GM18868 (cell line): ENCODE results near the gene MRTFA.
"Not testable (repeated sequence)": the region's sequence is repeated elsewhere in the genome, so short reads cannot be mapped to it uniquely, and the experiment has no call there.

ENCODE experiments used
- ATAC-seq: cut with Tn5 transposase; IDR thresholded peaks from one replicate; pipeline ENCODE4 v1.9.1; 2021; ENCODE audit warnings: mild to moderate bottlenecking, moderate library complexity; ENCODE audit not compliant: unreplicated experiment

MRTFA gene

DNA sequence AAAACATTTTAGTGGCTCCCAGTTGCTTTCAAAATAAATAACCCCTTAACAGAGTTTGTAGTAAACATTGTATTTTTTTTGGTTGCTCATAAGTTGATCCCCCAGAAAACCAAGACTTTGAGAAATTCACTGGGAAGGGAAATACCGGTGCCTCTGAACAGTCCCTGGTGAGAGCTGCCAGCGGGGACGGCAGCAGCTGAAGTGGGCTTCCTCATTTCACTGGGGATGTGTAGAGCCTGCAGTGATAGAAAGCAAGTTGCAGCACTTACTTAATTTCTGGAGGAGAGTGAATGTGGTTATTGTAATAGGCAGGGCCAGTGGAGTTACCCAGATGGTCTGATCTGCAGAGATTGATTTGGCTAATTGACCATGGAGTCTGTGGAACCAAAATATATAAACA is 24.2 kb upstream of the MRTFA start:
- ATAC-seq: no peak

DNA sequence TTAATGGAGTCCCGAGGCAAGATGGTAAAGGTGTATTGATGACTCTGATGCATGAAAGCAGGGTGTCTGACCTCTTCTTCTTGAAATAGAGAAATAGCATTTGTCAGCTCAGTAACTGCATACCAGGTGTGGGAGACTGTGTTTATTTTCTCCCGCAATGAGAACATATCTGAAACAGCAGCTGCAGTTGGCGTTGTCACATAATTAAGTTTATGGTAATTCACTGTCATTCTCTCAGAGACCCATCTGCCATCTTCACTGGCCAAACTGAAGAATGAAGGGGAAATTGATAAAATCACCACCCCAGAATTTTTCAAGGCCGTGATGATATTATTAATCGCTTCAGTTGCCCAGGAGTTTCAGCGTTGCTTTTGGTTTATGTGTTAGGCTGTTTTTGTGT is 22.6 kb upstream of the MRTFA start:
- no peak for ATAC-seq

DNA sequence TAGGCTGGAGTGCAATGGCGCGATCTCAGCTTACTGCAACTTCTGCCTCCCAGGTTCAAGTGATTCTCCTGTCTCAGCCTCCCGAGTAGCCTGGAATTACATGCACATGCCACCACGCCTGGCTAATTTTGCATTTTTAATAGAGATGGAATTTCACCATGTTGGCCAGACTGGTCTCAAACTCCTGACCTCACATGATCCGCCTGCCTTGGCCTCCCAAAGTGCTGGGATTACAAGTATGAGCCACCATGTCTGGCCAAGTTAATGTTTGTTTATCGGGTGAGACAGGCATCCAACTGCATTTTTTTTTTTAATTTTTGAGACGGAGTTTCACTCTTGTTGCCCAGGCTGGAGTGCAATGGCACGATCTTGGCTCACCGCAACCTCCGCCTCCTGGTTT is 20.1 kb upstream of the MRTFA start:
- not testable (repeated sequence) for ATAC-seq

DNA sequence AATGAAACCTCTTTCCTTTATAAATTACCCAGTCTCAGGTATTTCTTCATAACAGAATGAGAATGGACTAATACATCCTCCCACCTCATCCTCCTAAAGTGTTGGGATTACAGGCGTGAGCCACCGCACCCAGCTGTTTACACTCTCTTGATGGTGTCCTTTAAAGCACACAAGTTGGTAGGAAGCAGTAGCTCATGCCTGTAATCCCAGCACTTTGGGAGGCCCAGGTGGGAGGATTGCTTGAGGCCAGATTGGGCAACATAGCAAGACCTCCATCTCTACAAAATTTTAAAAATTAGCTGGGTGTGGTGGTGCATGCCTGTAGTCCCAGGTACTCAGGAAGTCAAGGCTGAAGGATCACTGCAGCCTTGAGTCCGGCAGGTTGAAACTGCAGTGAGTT is 19.4 kb upstream of the MRTFA start:
- not testable (repeated sequence) for ATAC-seq

DNA sequence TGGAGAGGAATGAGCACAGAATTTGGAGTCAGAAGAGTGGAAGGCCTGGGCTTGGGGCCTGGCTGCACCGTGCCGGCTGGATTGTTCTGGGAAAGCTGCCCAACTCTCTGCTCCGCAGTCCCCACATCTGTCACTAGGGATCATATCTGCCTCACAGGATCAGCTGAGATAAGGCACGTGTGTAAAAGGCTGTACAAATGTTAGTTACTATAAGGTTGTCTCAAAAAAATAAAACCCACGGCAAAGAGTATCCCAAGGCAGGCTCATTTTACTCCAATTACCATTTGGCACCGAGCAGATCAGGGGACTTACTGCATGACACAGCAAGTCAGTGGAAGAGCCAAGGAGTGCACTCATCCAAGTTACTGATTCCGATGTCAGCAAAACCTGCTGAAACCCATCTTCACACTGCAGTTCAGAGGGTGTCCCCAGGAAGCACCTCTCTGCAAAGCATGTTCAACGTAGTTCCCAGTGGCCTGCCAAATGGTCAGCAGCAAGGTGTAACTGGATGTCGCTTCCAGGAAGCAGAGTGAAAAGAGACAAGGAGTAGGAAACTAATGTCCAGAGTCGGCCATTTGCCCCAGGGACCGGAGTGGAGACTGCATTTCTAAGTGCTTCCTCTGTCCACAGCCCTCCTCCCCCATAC is 18.1 kb upstream of the MRTFA start:
- ATAC-seq: no peak

DNA sequence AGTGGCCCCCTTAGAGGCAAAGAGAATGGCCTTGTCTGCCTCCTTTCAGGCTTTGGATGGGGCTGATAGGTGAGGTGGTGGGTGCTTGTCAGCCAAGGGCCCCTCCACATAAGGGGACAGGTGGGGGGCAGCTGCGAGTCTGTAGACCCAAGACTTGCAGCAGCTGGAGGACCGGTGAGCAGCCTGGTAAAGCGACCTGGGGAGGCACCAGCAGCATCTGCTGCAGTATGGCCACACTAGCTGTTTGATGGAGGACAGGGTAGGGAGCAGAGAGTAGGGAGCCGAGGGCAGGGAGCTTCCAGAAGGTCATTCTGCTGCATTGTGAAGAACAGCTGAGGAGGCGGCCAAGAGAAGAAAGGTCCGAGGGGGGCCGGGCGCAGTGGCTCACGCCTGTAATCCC is 16.8 kb upstream of the MRTFA start:
- no peak for ATAC-seq

DNA sequence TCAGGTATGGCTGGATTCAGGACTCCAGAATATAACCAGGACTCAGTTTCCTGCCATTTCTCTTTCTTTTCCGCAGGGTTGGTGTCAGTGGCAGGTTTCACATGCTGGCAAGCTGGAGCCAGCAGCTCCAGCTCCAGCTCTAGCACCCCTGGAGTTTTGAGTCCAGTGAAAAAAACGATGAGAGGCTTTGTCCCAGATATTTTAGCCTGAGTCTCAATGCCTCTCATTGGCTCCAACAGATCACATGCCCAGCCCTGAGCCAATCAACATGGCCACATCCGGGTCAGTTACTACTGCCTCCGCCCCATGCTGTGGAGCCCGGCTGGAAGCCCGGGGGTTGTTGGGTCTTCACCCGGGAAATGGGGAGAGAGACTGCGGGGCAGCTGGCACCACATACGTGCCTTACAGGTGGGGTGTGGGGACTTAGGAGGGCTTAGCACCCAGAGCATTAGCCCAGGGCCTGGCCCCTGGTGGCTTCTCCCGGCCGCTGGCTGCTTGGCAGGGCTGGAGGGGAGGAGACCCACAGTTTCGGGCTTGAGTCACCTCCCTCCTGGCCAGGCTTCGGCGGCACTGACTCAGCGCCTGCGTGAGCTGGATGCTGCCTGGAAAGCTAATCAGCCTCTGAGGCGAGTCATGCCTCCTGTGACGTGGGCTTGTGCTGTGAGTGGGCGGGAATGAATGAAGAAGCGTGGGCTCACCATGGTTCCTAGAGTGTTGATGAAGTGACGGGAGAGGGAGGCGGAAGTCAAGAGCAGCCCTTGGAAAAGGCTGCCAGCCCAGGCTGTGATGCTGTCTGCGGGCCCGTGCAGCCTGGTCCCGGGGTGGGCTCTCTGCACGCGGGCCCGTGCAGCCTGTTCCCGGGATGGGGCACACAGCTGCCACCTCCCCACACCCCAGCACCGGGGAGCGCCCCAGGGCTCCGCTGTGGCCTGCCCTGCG is 15.3 kb upstream of the MRTFA start:
- ATAC-seq: no peak

DNA sequence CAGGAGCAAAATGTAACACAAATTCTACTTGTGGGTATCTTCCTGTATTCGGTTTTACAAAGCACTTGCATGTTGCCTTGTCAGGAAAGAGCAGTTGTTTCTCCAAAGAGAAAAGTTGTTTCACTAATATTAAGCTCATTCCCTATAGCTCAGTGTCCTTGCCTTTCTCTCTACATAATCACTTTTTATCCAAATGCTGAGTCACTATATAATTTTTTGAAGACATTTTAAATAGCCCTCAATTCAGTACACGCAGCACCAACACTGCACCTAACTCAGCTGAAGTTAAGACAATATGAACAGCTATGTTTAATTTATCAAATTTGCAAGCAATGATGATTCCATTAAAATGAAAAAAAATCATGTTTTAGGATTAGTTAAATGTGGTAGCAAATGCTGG is 14.5 kb upstream of the MRTFA start:
- ATAC-seq: no peak

DNA sequence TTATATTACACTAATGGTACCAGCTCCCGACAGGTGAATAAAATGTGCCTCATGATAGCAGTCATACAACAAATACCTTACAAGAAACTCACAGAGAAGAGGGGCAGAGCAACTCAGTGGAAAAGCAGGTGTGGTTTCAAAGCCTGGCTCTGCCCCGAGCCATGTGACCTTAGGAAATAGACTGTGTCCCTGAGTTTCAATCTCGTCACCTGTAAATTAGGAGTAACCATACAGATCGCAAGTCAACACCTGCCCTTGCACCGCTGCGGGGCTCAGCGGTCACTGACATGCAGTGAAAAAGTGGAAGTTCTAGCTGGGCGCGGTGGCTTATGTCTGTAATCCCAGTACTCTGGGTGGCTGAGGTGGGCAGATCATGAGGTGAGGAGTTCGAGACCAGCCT is 11.9 kb upstream of the MRTFA start:
- no peak for ATAC-seq

DNA sequence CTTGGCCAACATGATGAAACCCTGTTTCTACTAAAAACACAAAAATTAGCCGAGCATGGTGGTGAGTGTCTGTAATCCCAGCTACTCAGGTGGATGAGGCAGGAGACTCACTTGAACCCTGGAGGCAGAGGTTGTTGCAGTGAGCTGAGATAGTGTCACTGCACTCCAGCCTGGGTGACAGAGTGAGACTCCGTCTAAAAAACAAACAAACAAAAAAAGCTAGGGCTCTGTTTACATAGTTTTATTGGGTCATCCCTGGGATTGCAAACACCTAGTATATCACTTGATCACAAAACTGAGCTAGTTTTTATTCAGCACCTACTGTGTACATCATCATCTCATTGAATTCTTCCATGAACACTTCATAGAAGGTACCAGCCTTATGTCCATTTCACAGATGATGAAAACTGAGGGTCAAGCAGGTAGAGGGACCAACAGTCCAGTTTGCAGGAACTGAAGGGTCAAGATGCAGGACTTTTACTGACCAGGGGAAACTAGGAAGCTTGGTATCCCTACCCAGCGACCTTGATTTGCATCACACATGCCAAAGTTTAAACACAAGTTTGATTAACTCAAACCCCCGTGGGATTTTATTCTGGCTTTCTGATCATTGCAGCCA is 9.2 kb upstream of the MRTFA start:
- ATAC-seq: no peak

DNA sequence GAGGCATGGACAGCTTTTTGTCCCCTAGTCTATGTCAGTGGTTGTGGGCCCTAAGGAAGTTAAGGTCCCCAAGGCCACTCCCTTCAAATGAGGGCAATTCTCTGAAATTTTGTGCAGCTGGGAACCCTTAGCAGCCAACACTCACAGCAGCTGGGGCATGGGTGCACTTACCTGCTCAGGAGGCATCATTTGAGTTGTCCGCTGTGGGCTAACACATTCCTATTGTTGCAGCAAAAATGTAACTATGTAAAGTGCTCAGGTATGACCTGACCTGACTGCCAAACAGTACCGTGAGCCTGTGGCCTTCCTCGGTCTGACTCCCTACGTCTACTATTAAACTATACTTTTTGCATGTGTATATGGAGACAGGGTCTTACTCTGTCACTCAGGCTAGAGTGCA is 5.8 kb upstream of the MRTFA start:
- no peak for ATAC-seq

DNA sequence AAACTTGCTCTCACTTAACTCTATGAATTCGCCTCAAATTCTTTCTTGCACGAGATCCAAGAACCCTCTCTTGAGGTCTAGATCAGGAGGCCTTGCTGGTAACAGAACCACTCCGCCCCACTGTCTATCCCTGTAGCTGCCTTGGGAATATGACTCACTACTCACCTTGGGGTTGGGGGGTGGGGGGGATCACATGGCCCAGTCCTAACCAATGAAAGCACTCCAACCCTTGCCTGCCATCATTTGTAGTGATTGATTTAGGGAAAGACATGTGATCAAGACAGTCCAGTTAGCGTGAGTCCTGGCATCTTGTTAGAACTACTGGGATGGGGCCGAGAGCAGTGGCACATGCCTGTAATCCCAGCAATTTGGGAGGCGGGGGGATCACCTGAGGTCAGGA is 4.8 kb upstream of the MRTFA start:
- ATAC-seq: no peak

DNA sequence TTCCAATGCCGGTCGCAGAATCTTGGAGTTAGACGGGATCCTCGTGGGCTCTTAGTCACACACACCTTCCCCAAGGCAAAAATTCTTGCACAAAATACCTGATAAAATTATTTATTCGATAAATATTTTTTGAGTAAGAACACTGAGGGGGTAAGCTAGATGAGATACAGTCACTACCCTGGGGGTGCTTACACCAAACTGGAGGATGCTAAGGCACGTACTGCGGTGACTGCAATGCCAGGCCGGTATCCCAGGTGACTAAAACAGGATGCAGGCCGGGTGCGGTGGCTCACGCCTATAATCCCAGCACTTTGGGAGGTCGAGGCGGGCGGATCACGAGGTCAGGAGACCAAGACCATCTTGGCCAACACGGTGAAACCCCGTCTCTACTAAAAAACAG is 1.7 kb upstream of the MRTFA start:
- no peak for ATAC-seq

DNA sequence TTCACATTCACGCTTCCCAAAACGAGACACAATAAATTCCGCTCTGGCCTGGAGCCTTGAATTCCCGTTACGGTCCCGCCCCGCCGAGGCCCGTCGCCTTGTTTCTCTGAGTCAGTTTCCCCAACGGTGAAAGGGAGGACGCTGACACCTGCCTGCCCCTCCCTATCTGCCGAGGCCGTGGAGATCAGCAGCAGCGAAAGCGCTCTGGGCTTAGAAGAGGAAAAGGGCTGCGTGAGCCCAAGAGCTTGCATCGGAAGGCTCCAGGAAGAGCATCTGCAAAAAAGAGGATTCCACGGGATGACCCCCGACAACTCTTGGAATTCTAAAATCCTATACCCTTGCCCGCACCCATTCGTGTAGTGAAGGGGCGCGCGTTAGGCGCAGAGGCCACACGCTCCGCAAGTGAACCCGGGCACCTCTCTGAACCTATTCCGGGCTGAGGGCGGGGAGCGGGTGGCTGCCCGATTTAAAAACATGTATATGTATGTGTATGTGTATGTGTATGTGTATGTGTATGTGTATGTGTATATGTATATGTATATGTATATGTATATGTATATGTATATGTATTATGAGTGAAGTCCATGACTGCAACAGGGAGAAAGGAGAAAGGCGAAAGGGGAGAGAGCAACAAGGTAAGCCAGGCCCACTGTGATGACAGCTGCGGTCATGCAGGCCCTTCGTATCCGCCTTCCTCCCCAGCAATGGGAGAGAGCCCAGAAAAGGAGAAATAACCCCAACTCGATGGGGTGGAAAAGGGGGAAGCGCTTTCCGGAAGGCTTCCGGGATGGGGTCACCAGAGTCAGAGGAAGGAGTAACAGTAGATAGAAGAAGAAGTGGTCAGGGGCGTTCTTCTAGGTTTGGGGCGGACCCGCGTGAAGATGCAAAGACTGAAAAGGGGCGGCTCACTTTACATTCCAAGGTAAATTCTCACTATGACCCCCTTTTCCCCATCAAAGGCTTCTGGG is 948 bp upstream of the MRTFA start:
- ATAC-seq: peak; percentile 4

DNA sequence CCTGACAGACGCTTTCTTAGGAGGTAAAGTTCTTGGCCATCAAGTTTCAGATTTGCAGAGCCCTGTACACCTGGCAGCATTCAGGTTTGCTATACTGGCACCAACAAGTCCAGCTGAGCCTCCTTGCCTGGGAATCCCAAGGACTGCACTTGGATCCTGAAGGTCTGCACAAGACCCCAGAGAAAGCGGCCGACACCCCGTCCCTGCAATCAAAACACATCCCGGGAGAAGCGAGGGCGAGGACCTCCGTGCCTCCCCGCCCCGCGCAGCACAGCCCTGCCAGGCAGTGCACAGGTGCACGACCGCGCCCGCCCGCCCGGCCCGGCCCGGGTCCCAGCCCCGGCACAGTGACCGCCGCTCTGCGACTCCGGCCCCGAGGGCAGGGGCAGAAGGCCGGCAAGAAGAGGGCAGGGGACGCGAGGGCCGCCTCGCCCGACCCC is 559 bp downstream of the MRTFA start:
- ATAC-seq: no peak

DNA sequence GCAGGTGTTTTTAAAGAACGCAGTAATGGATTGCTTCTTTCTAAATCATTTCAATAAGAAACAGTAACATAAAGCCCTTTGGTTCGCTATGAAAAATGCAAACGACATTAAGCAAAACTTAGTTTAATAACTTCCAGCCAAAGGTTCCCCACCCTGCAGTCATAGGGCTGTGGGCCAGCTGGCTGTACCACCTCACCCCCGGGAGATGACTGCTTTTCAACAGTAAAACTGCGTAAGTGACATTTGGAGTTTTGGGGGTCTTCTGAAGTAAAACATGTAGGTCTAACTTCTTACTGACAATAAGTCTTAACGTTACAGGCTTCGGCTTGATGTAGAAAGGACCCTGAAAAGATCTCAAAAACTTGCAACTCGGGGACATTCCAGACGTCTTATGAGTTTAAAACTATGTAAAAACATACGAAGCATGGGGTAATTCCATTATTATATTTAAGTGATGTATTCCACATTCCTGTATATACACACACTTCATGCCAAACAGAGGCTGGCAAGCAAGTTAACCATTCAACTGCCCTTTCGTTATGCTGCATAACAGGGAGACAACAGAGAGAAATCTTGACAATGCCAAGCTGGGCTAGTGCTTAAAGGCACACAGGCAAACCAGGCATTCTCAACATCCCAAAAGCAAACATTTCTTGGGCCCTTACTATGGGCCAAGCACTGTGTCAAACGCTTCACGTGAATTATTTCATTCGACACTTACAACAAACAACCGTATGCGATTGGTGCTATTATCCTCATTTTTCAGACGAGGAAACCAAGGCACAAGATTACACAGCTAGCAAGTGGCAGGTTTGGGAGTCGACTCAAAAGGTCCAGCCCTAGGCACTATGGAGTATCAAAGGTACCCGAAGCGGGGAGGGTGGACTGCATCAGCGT is 1.2 kb downstream of the MRTFA start:
- ATAC-seq: no peak

DNA sequence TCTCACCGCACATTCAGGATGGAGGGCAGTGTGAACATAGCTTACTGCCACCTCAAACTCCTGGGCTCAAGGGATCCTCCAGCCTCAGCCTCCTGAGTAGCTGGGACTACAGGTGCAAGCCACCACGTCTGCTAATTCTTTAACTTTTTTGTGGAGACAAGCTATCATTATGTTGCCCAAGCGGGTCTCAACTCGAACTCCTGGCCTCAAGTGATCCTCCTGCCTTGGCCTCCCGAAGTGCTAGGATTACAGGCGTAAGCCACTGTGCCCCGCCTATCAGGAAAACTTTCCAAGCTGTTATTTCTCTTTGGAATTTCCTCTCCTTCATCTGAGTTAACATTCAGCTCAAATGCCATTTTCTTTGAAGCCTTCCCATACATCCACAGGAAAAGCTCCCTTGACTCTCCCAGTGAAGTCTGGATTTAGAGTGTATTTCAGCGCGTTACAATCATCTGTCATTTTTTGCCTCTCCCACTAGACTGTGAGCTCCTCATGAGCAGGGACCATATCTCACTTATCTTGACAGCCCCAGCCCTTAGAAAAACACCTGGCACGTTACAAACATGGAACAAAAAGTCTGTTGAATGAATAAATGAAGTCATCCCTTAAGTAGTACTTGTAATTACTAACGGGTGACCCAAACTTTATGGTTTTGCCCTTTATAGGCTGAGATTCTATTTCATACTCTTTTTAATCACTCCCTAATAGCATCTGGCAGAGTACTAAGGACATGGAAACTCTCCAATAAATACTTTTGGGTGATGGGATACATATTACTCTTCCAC is 2.2 kb downstream of the MRTFA start:
- ATAC-seq: no peak

DNA sequence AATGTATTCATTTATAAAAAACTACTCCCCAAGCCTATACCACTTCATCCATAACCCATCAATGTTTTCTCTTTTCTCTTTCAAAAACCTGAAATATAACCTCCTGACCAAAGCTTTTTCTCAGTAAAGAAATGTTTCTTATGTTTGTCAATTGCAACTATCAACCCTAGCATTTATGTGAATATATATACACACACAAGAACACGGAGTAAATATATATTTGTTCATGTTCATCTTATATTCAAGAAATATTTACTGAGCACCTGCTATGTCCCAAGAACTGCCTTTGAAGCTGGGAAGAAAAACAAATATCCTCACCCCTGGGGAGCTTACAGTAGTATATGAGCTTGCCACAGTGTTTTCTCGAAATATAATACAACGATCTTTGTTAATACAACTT is 3.5 kb downstream of the MRTFA start:
- ATAC-seq: no peak

DNA sequence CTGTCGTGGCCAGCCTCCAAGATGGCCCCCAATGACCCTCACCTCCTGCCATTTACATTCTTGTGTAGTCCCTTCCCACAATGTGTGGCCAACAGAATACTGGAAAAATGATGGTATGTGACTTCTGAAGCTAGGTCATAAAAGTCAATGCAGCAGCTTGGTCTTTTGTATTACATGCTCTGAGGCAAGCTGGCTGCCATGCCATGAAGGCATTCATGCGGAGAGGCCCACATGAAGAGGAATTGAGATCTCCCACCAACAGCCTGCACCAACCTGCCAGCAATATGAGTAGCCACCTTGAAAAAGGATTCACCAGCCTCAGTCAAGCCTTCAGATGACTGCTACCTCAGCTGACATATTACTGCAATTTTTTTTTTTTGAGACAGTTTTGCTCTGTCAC is 4.6 kb downstream of the MRTFA start:
- ATAC-seq: no peak
